ENCODE results near the gene XPR1.

- TF ChIP-seq CTCF (IDR thresholded peaks at IDR 0.05; ENCODE audit: low read depth, low read length): no peak
- TF ChIP-seq EZH2phosphoT487 (IDR thresholded peaks at IDR 0.05; ENCODE audit: low read depth): no peak
Measured at GRCh38 chr1:180905927-180906326, 274.1 kb downstream of the XPR1 start.
